ENCODE data around the gene DUSP18. TPM values are rescaled to one million over a fixed set of nuclear protein-coding genes. Genes with fewer than 3 reads are reported as not detected.
"Not testable (repeated sequence)": the region's sequence is repeated elsewhere in the genome, so short reads cannot be mapped to it uniquely, and the experiment has no call there.

DUSP18 gene
- 21.4 TPM for total RNA-seq (ENCODE audit: unreplicated experiment)
- long read RNA-seq, transcript DUSP18-201 (2 exons, 2,479 nt) = major isoform, 13 of 19 reads
- long read RNA-seq, partial matches to known transcripts = 1 of 19 reads
- long read RNA-seq, other reads (novel, unspliced or antisense) = 4 of 19 reads

DNA sequence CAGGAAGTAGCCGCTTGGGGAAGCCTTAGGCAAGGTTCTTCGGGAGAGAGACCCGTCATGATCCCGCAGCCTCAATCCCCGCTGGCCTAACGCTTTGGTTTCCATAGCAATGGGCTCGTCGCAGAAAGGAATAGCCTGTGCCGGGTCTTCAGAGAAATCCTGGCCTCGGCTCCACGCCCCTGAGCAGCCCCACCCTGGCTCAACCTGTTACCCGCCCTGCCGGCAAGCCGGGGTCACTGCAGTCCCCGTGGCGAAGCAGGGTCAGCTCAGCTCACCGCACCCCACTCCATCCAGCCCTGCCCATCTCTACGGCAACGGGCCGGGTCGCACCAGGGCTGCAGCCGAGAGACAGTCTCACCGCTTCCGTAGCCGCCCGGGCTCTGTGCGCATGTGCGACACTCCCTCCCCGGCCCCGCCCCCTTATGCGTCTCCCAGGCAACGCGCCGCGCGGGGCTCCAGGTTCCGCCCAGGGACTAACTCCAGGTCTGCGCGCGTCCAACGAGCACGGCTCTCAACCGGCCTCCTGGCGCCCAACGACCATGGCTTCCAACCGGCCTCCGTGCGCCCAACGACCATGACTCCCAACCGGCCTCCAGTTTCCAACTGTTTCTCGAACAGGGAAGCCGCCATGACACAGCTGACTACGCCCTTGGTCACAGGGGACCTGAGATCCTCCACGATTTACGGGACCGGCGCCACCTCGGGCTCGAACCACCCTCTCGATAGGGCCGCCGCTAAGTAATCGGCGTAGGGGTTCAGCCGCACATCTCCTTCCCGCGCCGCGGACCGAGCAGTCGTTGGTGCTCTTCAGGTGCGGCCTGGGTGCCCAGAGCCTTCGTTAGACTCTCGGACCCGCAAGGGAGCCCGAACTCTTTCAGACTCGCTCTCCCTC is at the start of gene DUSP18:
Gene DUSP18, minus strand, starts transcription at position 382 of the 892 bp plus-strand sequence. CDS start 3,872 bp downstream, outside the sequence.
- Mint-ChIP-seq H3K4me1 (ENCODE audit: unreplicated experiment) (peaks cover 14% of the 10 kb centered on the region), H3K9me3 (ENCODE audit: unreplicated experiment) (no peaks in the 10 kb centered on the region), H3K4me3 (ENCODE audit: unreplicated experiment) (peak within 1 kb of the TSS; percentile 95), H3K27ac (ENCODE audit: unreplicated experiment) (peak within 1 kb of the TSS; percentile 89), H3K36me3 (ENCODE audit: low read depth, unreplicated experiment) (peaks cover 20% of the 10 kb centered on the region), H3K27me3 (ENCODE audit: unreplicated experiment) (peaks cover 3% of the 10 kb centered on the region)
- DNase-seq (ENCODE audit: low spot score) = peak; percentile 98
- peak; percentile 53 for TF ChIP-seq CTCF (IDR thresholded peaks at IDR 0.05; ENCODE audit: unreplicated experiment)

- H3K4me1 Mint-ChIP-seq (ENCODE audit: unreplicated experiment) = peaks cover 5% of the 10 kb centered on the region
- DNase-seq (ENCODE audit: low spot score) = no peak
- no peak for TF ChIP-seq CTCF (IDR thresholded peaks at IDR 0.05; ENCODE audit: unreplicated experiment)
- no peak overlapping the region for H3K27ac Mint-ChIP-seq (ENCODE audit: unreplicated experiment)
- H3K9me3 Mint-ChIP-seq (ENCODE audit: unreplicated experiment) = no peaks in the 10 kb centered on the region
- no peaks in the 10 kb centered on the region for H3K36me3 Mint-ChIP-seq (ENCODE audit: low read depth, unreplicated experiment)
- H3K4me3 Mint-ChIP-seq (ENCODE audit: unreplicated experiment) = no peak overlapping the region
- H3K27me3 Mint-ChIP-seq (ENCODE audit: unreplicated experiment) = peaks cover 7% of the 10 kb centered on the region
Measured at GRCh38 chr22:30714062-30714461, 46.4 kb upstream of the DUSP18 start.

GRCh38 chr22:30712094-30712493 is 44.4 kb upstream of the DUSP18 start:
- H3K27me3 Mint-ChIP-seq (ENCODE audit: unreplicated experiment) = peaks cover 7% of the 10 kb centered on the region
- no peak overlapping the region for H3K27ac Mint-ChIP-seq (ENCODE audit: unreplicated experiment)
- H3K4me1 Mint-ChIP-seq (ENCODE audit: unreplicated experiment) = peaks cover 5% of the 10 kb centered on the region
- H3K4me3 Mint-ChIP-seq (ENCODE audit: unreplicated experiment) = no peak overlapping the region
- no peaks in the 10 kb centered on the region for H3K9me3 Mint-ChIP-seq (ENCODE audit: unreplicated experiment)
- H3K36me3 Mint-ChIP-seq (ENCODE audit: low read depth, unreplicated experiment) = no peaks in the 10 kb centered on the region
- TF ChIP-seq CTCF (IDR thresholded peaks at IDR 0.05; ENCODE audit: unreplicated experiment) = no peak
- DNase-seq (ENCODE audit: low spot score) = no peak

DNA sequence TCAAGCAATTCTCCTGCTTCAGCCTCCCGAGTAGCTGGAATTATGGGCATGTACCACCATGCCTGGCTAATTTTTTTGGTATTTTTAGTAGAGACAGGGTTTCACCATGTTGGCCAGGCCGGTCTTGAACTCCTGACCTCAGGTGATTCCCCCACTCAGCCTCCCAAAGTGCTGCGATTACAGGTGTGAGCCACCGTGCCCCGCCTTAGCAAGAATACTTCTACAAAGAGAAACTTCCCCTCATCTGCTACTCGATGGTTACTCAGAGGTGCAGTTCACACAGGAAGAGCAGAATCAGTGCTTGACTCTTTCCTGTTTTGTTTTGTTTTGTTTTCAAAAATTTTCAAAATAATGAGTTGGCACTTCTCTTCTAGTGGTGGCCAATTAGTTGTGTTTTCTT is 42.3 kb upstream of the DUSP18 start:
- not testable (repeated sequence) for DNase-seq (ENCODE audit: low spot score); H3K4me3 Mint-ChIP-seq (ENCODE audit: unreplicated experiment); H3K9me3 Mint-ChIP-seq (ENCODE audit: unreplicated experiment); H3K36me3 Mint-ChIP-seq (ENCODE audit: low read depth, unreplicated experiment); H3K27ac Mint-ChIP-seq (ENCODE audit: unreplicated experiment); H3K27me3 Mint-ChIP-seq (ENCODE audit: unreplicated experiment)
- H3K4me1 Mint-ChIP-seq (ENCODE audit: unreplicated experiment) = peaks cover 18% of the 10 kb centered on the region

DNA sequence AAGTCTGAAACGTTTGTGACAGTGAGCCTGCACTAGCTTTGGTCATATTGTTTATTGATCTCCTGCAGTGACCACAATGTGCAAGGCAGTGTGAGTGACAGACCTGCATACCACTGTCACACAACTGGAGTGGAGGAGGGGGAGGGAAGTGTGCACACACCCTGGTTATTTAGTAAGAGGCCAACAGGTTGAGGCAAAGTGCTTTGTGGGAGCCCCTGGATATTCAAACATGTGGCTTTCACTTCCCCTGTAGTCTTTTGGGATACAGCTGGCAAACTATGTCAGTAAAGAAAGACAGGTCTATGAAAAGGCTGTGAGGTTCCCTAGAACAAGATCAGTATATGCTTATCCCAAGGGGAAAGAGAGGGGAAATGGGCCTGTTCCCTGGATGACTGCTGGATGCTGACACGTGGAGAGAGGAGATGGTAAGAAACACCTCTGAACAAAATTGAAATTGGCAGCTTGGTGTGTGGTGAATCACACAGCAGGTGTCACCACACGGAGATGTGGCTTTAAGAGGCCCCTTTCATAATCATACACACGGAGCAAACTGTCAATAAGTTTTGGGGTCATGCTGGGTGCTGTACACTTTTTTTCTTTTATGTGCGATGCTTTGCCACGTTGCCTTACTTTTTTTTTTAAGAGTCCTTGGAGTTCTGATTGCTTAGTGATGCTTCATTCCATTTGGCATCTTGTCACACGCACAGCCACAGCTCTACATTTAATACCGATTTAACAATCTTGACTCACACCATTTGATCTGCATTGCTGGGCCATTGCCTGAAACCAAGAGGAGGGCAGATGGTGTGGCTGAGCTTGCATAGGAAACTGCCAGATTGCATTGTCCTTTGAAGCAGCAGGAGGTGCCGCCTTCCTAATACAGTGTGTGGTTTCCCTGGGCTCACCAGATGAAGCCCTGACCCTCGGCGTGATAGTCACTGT is 38.3 kb upstream of the DUSP18 start:
- DNase-seq (ENCODE audit: low spot score) = no peak
- H3K27me3 Mint-ChIP-seq (ENCODE audit: unreplicated experiment) = peaks cover 3% of the 10 kb centered on the region
- H3K9me3 Mint-ChIP-seq (ENCODE audit: unreplicated experiment) = no peaks in the 10 kb centered on the region
- peaks cover 18% of the 10 kb centered on the region for H3K4me1 Mint-ChIP-seq (ENCODE audit: unreplicated experiment)
- no peak overlapping the region for H3K27ac Mint-ChIP-seq (ENCODE audit: unreplicated experiment)
- H3K4me3 Mint-ChIP-seq (ENCODE audit: unreplicated experiment) = no peak overlapping the region
- TF ChIP-seq CTCF (IDR thresholded peaks at IDR 0.05; ENCODE audit: unreplicated experiment) = no peak
- H3K36me3 Mint-ChIP-seq (ENCODE audit: low read depth, unreplicated experiment) = no peaks in the 10 kb centered on the region
